MG63 (cell line): ENCODE results near the gene CDHR4. TPM values are rescaled to one million over a fixed set of nuclear protein-coding genes. Genes with fewer than 3 reads are reported as not detected.
A peak's percentile ranks its signal among the peaks of the same experiment; 100 is the strongest.

Experiments used
- DNase-seq: peaks from one replicate; pipeline ENCODE4 v3.0.0-alpha.2; 2020
- H3K27me3 ChIP-seq: fragments of 250-450 bp; sonication (Bioruptor Pico); 2 replicates; pipeline ENCODE4 v1.5.1; 2020; ENCODE audit warnings: mild to moderate bottlenecking, moderate library complexity
- H3K36me3 ChIP-seq: fragments of 250-450 bp; sonication (Bioruptor Pico); 2 replicates; pipeline ENCODE4 v1.5.1; 2020; ENCODE audit warnings: mild to moderate bottlenecking, moderate library complexity
- H3K4me3 ChIP-seq: fragments of 250-450 bp; sonication (Bioruptor Pico); 2 replicates; pipeline ENCODE4 v1.5.1; 2020; ENCODE audit warnings: mild to moderate bottlenecking, moderate library complexity
- H3K9me3 ChIP-seq: fragments of 250-450 bp; sonication (Bioruptor Pico); 2 replicates; pipeline ENCODE4 v1.5.1; 2020; ENCODE audit warnings: mild to moderate bottlenecking, moderate library complexity
- total RNA-seq: library from RNA; depleted of rRNA; stranded (reverse); fragments of >200 nt; shearing (Covaris generic); gene quantifications from 2 replicates; pipeline ENCODE4 v1.2.3, GENCODE V29; 2014; ENCODE audit warnings: low replicate concordance

CDHR4 gene
- total RNA-seq, 1 experiment from 2014 or later = 0.10 TPM

DNA sequence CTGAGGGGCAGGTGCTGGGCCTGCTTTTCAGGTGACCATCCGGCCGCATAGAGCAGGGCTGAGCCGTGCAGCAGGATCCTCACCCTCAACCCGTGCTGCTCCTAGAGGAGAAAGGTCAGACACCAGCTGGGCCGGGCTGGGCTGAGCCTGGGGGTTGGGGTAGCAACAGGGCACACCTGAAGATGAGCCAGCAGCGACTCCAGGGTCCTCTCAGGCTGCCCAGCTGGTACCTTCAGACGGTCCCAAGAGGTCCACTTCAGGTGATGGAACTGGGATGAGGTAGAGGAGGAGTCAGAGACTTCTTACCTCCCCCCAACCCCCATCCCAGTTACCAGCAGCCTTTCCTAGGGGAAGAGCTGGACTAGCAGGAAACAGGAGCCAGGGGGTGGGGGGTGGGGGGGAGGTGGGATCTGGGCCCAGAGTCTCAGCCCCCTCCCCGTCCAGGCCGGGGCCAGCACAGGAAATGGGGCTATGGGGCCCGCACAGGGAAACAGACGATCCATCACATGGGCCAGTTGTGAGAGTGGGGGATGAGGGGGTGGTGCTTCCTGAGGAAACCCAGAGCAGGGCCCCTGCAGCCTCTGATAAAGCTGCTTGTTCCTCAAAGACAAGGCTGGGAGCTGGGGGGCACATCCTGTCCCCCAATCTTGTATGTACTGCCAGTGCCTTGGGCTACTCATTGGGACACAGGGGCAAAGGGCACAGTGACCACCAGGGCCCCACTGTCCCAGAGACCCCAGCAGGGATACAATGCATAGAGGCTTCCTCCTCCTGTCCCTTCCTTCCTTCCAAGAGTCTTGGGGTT lies 6.4 kb upstream of the CDHR4 start:
- no peaks in the 10 kb centered on the region; the same call in 1 of the 2 replicates for H3K36me3 ChIP-seq
- H3K9me3 ChIP-seq = no peaks in the 10 kb centered on the region
- no peaks in the 10 kb centered on the region for H3K27me3 ChIP-seq
- no peak overlapping the region for H3K4me3 ChIP-seq
- DNase-seq = no peak

DNA sequence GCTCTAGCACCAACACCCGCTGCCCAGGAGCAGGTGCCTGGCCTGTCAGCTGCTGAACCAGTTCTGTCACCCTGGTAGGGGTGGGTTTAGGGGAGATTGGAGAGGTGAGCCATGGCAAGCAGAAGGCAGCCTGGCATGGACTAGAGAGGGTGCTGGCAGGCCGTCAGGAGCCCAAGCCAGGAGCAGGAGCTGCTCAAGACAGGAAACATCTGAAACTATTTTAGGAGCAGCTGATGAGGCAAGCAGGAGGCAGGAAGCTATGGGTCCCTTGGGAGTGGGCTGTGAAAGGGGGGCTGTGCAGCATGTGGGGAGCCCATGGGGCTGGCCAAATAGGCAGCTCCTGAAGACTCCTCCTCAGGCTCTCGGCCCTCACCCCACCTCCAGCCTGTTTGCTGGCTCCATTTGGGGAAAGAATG lies 5.7 kb upstream of the CDHR4 start:
- Histone ChIP-seq H3K9me3 (no peaks in the 10 kb centered on the region), H3K4me3 (no peak overlapping the region), H3K36me3 (no peaks in the 10 kb centered on the region; the same call in 1 of the 2 replicates), H3K27me3 (no peaks in the 10 kb centered on the region)
- peak; percentile 75 for DNase-seq

DNA sequence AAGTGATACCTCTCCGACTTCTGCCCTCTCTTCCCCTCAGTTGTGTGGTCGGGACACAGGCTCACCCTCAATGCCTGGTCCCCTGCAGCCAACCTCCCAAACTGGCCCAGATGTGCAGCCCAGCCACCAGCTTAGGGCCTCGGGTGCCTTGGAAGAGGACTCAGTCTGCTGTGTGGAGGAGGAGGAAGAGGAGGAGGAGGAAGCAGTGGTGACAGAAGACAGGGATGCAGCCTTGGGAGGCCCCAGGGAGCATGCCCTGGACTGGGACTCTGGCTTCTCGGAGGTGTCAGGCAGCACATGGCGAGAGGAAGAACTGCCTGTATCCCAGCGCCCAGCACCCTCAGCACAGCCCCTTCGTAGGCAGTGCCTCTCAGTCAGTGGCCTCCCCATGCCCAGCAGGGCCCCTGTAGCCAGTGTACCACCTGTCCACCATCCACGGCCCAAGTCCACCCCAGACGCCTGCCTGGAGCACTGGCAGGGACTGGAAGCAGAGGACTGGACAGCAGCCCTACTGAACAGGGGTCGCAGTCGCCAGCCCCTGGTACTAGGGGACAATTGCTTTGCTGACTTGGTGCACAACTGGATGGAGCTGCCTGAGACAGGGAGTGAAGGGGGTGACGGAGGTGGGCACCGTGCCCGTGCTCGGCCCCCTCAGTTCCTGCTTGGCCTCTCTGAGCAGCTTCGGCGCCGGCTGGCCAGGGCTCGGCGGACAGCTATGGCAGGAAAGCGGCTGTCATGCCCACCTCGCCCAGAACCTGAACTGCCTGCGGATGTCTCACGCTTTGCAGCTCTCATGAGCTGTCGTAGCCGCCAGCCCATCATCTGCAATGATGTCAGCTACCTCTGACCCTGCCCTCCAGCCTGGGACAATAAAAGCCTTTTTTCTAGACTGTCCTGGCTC lies 4.7 kb upstream of the CDHR4 start:
- Histone ChIP-seq H3K36me3 (no peaks in the 10 kb centered on the region; the same call in 1 of the 2 replicates), H3K4me3 (peak overlapping the region; percentile 79), H3K27me3 (no peaks in the 10 kb centered on the region), H3K9me3 (no peaks in the 10 kb centered on the region)
- DNase-seq = no peak

DNA sequence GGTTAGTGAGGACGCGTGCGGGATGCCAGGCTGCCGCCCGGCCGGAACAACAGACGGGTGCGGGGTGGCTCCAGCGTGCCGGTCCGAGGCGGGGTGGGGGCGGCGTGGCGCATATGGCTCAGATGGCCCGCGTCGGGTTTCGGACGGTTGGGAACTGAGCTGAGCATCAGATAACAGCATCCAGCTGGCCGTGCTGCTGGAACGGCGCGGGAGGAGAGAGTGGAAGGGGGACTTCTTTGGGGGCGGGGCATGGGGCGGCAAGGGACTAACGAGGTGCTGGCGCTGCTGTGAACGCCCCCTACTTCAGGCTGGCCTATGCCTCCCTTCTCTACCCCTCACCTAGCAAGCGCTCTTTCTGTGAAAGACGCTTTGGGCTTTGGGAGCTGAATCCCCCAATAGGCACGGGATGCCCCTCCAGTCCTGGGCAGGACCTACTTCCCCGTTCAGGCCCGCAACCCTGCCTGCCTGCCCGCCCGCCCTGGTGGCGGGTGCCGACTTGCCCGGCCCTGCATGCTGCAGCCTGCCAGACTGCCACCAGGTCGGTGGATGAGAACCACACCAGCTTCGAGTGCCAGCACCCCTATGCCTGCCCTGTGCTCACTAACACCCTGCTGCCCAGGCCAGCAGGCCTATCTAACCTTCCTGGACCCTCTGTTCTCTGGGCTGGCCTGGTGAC lies 3.9 kb upstream of the CDHR4 start:
- Histone ChIP-seq H3K36me3 (no peaks in the 10 kb centered on the region; the same call in 1 of the 2 replicates), H3K27me3 (no peaks in the 10 kb centered on the region), H3K9me3 (no peaks in the 10 kb centered on the region), H3K4me3 (peak overlapping the region; percentile 79)
- DNase-seq = peak; percentile 33

DNA sequence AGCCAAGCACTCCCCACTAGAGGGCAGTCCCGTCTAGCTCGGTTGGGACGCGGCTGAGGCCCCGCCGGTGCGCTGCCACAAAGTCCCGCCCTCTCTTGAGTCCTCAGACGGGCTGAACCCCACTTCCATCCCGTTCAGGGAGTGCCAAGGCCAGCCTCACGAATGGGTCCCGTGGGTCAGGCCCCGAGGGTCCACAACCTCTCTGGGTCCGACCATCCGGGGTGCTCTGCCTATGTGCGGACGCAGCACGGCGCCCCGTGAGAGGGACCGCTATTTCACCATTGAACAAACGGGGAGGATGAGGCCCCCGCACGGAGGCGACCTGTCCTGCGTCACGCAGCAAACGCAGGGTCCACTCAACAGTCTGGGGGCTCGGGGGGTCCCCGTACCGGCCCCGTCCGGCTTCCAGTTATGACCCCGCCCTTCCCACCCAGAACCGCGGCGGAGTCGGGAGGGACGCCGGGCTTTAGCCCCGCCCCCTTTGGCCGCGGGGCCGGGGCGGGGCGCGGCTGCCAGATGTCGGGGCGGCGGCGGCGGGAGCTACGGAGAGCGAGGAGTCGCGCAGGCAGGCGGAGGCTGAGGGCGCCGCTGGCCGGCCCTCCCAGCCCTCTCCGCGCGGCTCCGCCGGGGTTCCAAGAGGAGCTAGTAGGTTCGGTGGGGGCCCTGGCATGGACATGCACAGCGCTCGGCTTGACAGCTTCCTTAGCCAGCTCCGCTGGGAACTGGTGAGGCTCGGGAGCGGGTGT lies 3.2 kb upstream of the CDHR4 start, which contains the start of gene INKA1:
Gene INKA1 (plus strand): TSS at position 543 of the 746 bp plus-strand sequence. CDS start 132 bp downstream, at position 675.
- no peaks in the 10 kb centered on the region; the same call in 1 of the 2 replicates for H3K36me3 ChIP-seq
- peak within 1 kb of the TSS; percentile 79 for H3K4me3 ChIP-seq
- peak; percentile 70 for DNase-seq
- no peaks in the 10 kb centered on the region for H3K27me3 ChIP-seq
- no peaks in the 10 kb centered on the region for H3K9me3 ChIP-seq

DNA sequence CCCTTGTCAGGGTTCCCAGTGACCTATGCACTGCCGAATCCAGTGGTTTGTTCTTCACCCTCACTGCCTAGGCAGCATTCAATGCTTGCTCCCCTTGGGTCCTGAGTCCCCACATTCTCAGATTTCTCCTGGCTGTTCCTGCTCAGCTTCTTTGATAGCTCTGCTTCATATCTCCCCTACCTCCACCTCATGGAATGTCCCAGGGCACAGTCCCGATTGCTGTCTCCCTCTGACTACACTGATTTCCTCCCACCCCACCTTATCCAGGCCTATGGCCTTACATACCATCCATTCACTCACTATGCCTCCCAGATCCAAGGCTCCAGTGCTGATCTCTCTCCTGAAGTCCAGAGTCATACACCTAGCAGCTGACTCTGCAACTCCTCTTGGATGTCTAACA lies 1.5 kb upstream of the CDHR4 start:
- no peak for DNase-seq
- no peaks in the 10 kb centered on the region for H3K27me3 ChIP-seq
- H3K4me3 ChIP-seq = no peak overlapping the region
- H3K36me3 ChIP-seq = no peaks in the 10 kb centered on the region; the same call in 1 of the 2 replicates
- no peaks in the 10 kb centered on the region for H3K9me3 ChIP-seq

DNA sequence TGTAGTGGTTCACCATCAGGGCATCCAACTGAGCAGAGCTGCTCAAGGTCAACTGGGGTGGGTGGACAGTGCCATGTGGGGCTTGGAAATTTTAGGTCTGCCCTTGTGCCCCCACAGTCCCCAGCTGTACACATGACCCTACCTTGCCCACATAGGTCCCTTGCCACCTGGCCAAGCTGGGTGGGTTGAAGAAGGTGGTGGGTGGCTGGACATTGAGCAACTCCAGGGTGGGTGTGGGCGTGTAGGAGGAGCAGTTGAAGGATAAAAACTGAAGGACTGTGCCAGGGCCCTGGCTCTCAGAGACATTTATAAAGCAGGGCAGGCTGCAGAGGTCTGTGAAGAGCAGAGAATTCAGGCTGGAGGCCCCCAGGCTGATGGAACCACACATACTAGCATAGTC lies 568 bp downstream of the CDHR4 start:
- H3K36me3 ChIP-seq = no peaks in the 10 kb centered on the region
- H3K9me3 ChIP-seq = no peaks in the 10 kb centered on the region
- H3K4me3 ChIP-seq = no peak overlapping the region
- no peaks in the 10 kb centered on the region for H3K27me3 ChIP-seq
- DNase-seq = no peak

DNA sequence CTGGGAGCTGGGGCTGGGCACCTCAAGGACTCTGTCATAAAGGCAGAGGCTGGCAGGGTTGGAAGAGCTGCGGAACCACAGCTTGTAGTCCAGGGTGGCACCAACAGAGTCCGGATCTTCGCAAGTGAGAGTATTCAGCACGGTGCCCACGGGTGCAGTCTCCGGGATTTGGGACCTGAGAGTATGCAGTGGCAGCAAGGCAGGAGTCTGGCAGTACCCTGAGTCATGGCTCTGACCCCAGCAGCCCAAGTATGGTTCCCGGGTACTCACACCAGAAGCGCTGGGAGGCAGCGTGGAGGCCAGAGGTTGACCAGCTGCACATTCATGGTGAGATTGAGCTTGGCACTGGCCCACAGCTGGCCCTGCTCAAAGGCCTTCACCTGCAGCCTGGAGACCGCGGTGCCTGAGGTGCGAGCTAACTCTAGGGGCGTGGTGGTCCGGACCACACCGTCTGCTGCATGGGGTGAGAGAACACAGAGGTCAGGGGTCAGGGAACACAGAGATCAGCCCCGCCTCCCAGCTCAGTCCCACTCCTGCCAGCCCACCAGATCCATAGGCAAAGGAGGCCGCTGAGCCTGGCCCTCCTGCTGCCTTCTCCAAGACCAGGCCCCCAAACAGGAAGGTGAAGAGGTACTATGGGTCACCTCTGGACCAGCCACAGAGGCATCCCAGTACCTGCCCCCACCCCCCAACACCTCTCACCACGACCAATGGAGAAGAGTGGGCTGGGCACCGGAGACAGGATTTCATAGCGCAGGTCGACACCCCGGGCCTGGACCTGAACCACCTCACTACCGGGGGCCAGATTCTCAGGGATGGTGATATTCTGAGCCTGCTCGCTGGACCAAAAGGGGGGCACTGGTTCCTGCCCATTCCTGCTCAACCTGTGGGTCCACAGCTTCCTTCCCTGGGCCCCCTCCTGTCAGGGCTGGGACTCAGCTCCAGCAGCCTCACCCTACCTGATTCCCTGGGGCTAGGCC lies 4.5 kb downstream of the CDHR4 start:
- Histone ChIP-seq H3K4me3 (no peak overlapping the region), H3K9me3 (no peaks in the 10 kb centered on the region), H3K36me3 (no peaks in the 10 kb centered on the region), H3K27me3 (no peaks in the 10 kb centered on the region)
- DNase-seq = no peak

DNA sequence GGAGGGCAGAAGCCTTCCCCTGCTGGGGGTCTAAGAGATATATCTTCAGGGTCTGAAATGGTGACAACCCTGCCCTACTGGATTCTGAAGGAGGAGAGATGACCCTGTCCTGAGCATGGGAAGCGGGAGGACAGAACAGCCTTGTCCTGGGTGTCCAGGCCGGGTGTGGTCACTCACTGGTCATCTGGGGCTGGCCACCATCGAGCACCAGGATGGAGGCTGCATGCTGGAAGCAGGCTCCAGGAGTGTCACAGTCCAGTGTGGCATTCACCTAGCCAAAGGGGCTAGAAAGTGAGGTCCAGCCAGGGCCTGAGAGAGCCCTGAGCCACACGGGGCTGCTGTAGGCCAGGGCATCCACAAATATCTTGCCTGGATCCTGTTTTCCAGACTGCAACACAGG lies 5.2 kb downstream of the CDHR4 start:
- no peaks in the 10 kb centered on the region for H3K36me3 ChIP-seq
- H3K4me3 ChIP-seq = no peak overlapping the region
- H3K27me3 ChIP-seq = no peaks in the 10 kb centered on the region
- H3K9me3 ChIP-seq = no peaks in the 10 kb centered on the region
- no peak for DNase-seq

DNA sequence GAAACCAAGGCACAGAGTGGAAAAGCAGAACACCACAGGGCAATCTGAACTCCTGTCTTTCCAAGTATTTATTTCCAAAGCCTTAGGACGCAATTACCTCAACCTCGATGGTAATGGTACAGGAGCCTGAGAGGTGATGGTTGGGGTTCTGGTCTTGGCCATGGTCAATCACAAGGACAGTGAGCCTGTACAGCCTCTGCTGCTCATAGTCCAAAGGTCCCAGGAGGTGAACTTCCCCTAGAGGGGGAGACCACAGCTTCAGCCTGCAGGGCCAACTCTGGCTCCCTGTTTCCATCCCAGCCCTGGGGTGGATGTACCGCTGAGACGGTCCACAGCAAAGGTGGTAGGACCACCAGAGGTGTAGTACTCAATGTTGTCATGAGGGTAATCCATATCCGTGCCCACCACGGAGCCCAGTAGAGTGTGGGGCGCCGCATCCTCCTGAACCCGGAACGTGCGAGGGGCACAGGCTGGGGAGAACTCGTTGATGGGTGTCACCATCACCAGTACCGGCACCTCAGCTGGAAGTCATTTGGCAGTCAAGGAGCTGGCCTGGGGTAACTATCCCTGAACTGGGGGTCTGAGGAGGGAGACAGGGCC lies 6.1 kb downstream of the CDHR4 start:
- DNase-seq = no peak
- H3K9me3 ChIP-seq = no peaks in the 10 kb centered on the region
- H3K27me3 ChIP-seq = no peaks in the 10 kb centered on the region
- H3K4me3 ChIP-seq = no peak overlapping the region
- no peaks in the 10 kb centered on the region for H3K36me3 ChIP-seq

DNA sequence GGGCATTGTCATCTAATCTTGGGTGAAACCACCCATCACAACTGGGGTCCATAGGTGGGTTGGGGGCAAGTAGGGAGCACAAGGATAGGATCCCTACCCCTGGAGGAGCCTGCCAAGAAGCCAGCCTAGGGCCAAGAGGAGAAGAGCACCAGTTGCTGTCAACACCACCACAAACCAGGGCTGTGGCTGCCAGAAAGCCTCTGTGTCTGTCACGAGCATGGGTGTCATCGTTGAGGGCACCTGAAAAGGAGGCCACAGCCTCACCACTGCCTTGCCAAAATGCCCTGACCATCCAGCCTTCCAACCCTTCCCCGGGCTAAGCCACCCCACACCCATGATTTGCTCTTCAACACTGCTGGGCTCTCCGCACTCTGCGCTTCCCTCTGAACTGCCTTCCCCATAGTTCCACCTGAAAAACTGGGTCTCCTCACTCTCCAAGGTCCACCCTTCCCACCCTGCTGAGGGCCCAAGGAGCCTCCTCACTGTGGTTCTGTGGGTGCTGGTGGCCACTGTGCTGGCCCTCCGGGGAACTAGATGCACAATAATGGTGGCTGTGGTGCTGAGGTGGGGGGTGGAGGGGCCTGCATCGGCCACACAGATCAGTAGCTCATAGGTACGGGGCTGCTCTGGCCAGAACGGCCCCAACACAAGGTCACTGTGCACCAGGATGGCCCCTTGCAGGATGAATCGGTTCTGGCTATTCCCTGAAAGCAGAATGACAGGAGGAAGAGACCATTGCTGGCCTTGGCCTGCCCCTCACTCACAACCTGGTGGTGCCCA lies 7.1 kb downstream of the CDHR4 start:
- H3K27me3 ChIP-seq = no peaks in the 10 kb centered on the region
- H3K36me3 ChIP-seq = no peaks in the 10 kb centered on the region
- DNase-seq = no peak
- H3K4me3 ChIP-seq = no peak overlapping the region
- H3K9me3 ChIP-seq = no peaks in the 10 kb centered on the region

DNA sequence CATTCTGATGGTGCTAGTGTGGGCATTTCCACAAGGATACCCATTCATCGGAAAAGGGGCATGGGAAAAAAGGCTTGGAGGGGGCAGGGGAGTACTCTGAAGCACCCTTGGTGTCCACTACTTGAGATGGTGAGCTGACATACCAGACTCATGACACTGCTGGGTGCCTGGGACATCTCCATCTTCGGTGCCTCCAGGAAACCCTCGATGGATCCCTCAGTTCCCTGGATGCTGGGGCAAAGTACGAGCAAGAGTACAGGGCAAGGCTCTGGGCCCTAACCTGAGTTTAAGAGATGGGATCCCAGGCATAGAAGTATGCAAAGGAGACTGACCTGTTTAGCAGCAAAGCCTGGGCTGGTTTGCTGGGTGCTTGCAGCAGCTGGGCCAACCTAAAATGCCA lies 8.1 kb downstream of the CDHR4 start:
- Histone ChIP-seq H3K36me3 (no peaks in the 10 kb centered on the region), H3K27me3 (no peaks in the 10 kb centered on the region), H3K9me3 (no peaks in the 10 kb centered on the region), H3K4me3 (no peak overlapping the region)
- no peak for DNase-seq

DNA sequence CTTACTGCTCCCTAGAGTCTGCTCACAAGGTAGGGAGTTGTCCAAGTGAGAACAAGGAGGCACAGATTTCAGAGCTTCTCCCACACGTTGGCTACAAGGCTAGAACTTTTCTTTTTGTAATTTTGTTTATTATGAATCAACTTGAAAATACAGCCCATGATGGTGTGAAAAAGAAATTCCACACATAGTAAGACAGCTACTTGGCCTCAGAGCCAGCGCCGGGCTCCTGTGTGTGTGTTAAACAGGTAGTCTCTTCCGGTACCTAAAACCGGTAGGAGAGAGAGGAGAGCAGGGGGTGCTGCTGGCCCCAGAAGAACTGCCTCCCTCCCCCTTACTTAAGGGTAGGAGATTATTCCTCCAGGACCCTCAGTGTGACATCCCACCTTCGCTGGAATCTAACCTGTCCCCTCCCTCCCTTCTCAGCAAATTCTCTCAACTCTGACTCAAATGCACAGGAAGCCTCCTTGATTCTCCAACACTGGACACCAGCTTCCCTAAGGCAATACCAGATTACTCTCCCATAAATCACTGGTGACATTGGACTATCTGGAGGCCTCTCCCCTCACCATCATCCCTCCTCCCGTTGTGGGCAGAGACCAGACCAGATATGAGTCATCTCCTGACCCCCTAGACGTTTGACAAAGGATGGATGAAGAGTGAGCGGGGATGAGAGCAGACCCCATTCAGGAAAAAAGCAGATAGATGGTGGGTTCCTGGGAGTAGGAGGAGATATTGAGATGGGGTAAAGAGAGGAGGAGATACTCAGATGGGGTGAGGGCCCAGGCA lies 8.9 kb downstream of the CDHR4 start:
- no peaks in the 10 kb centered on the region for H3K9me3 ChIP-seq
- no peaks in the 10 kb centered on the region for H3K27me3 ChIP-seq
- no peak overlapping the region for H3K4me3 ChIP-seq
- H3K36me3 ChIP-seq = no peaks in the 10 kb centered on the region
- no peak for DNase-seq

DNA sequence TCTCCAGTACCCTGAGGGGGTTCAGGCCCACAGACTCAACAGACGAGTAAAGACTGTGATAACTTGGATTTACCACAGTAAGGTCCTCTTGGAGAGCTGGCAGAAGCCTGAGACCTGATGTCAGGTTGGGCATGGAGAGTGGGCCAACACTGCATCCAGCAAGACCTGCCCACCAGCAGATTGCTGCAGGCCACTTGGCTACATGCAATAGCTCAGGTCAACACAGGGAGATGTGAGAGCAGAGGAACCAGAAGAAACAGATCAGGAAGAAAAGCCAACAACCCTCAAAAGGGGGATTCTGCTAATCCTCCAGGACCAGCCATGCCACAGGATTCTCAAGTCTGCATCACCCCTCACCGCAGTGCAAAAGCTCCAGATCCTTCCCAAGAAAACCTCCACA lies 11.6 kb downstream of the CDHR4 start:
- H3K9me3 ChIP-seq = no peaks in the 10 kb centered on the region
- H3K4me3 ChIP-seq = no peak overlapping the region
- DNase-seq = no peak
- H3K36me3 ChIP-seq = peaks cover 4% of the 10 kb centered on the region; the same call in 1 of the 2 replicates
- no peaks in the 10 kb centered on the region for H3K27me3 ChIP-seq
